CD4-positive, alpha-beta T cell treated with Interleukin-1 beta for 1 hour (primary cell): ENCODE measurements around the gene NELFB.
A peak's percentile ranks its signal among the peaks of the same experiment; 100 is the strongest.

Experiments
- DNase-seq, 2 donors: peaks; one replicate each; pipeline ENCODE4 v3.0.0-alpha.2; 2020 to 2022

The NELFB gene

GRCh38 chr9:137268538-137269201 is 13.5 kb downstream of the NELFB start:
- DNase-seq: no peak

- DNase-seq: no peak
These were observed 14.2 kb downstream of the NELFB start for GRCh38 chr9:137269231-137269772.

- peak in 1 of 2 donors; percentile 27 for DNase-seq
These were observed 16.0 kb downstream of the NELFB start for GRCh38 chr9:137270929-137271695.

GRCh38 chr9:137271696-137272076 is 16.6 kb downstream of the NELFB start:
- no peak for DNase-seq

GRCh38 chr9:137272241-137273094 is 17.3 kb downstream of the NELFB start:
- no peak for DNase-seq

- no peak for DNase-seq
These were observed 18.0 kb downstream of the NELFB start for GRCh38 chr9:137273095-137273490.

- no peak for DNase-seq
These were observed 18.6 kb downstream of the NELFB start for GRCh38 chr9:137273611-137274320.

- DNase-seq: no peak
These were observed 20.1 kb downstream of the NELFB start for GRCh38 chr9:137275203-137275587.

GRCh38 chr9:137275588-137276472 is 20.7 kb downstream of the NELFB start:
- no peak for DNase-seq

GRCh38 chr9:137276473-137277328 is 21.6 kb downstream of the NELFB start:
- DNase-seq: peak in 1 of 2 donors; percentile 11

GRCh38 chr9:137277329-137278041 is 22.4 kb downstream of the NELFB start, which contains the start of gene TOR4A:
TSS of gene TOR4A (plus strand) at chr9:137277726. CDS start at chr9:137278690, 964 bp downstream.
- peak; percentile 17 to 70 for DNase-seq

- DNase-seq: peak in 1 of 2 donors; percentile 19
These were observed 23.1 kb downstream of the NELFB start for GRCh38 chr9:137278061-137278701.

- DNase-seq: no peak
These were observed 23.9 kb downstream of the NELFB start for GRCh38 chr9:137278721-137279711.

GRCh38 chr9:137279741-137280473 is 24.8 kb downstream of the NELFB start:
- DNase-seq: no peak

GRCh38 chr9:137280474-137281344 is 25.6 kb downstream of the NELFB start:
- DNase-seq: peak; percentile 22 to 27
